Testis (tissue), 3 donors: ENCODE measurements around the gene VWA1. TPM values are rescaled to one million over a fixed set of nuclear protein-coding genes. Genes with fewer than 3 reads are reported as not detected.
A peak's percentile ranks its signal among the peaks of the same experiment; 100 is the strongest.

ENCODE experiments used
- DNase-seq: peaks from one replicate; pipeline ENCODE4 v3.0.0-alpha.2; 2019
- H3K27ac ChIP-seq, 2 donors: fragments of 200-600 bp; sonication (generic); one replicate each; pipeline ENCODE4 v1.5.1; 2019
- H3K27me3 ChIP-seq: fragments of 200-600 bp; sonication (generic); one replicate; pipeline ENCODE4 v1.5.1; 2019
- H3K36me3 ChIP-seq: fragments of 200-600 bp; sonication (generic); one replicate; pipeline ENCODE4 v1.5.1; 2017; ENCODE audit warnings: low read depth; ENCODE audit errors: missing control alignments
- H3K4me1 ChIP-seq: fragments of 200-600 bp; sonication (generic); one replicate; pipeline ENCODE4 v1.5.1; 2019
- H3K4me3 ChIP-seq, 2 donors: fragments of 200-600 bp; sonication (generic); one replicate each; pipeline ENCODE4 v1.5.1; 2017 to 2019
- H3K9me3 ChIP-seq: fragments of 200-600 bp; sonication (generic); one replicate; pipeline ENCODE4 v1.5.1; 2017
- CTCF ChIP-seq, 3 experiments: fragments of 450-650 bp in 2 of 3; fragments of 200-600 bp in 1 of 3; sonication (generic) in 1 of 3; IDR thresholded peaks; one replicate each; pipeline ENCODE4 v1.5.1; 2016 to 2019; ENCODE audit warnings: antibody characterized with exemption in 3 of 3, mild to moderate bottlenecking in 2 of 3, moderate library complexity in 1 of 3
- POLR2A ChIP-seq: fragments of 450-650 bp; IDR thresholded peaks from one replicate; pipeline ENCODE4 v1.6.1; 2017; ENCODE audit warnings: antibody characterized with exemption, mild to moderate bottlenecking, moderate library complexity
- WGBS, 2 donors: methylation state at CpG; one replicate each; pipeline ENCODE4 v1.1.5; 2018; 5-methylcytosine and 5-hydroxymethylcytosine counted together
- intact Hi-C: fragments of 100-400 bp; cut with DNase I; formaldehyde crosslinking; loops from one replicate; pipeline ENCODE4 v1.15.1; 2023; ENCODE audit warnings: low total_unique reads
- polyA plus RNA-seq: library from polyadenylated mRNA; stranded (reverse); fragments of 350-450 nt; fragmentation: Illumina TruSeq; extraction: RNeasy Lipid Tissue Mini Kit (QIAGEN cat#74804); gene quantifications from one replicate; pipeline ENCODE4 v1.2.3, GENCODE V29; 2014; ENCODE audit warnings: low read depth, low replicate concordance; ENCODE audit not compliant: insufficient read depth
- total RNA-seq, 2 donors: library from RNA; depleted of rRNA; stranded (reverse); fragments of >200 nt; gene quantifications; one replicate each; pipeline ENCODE4 v1.2.3, GENCODE V29; 2016

The VWA1 gene
- total and polyA plus RNA-seq, 3 donors from 2014 or later = 46.6 to 90.6 (median 64.0) TPM

- Histone ChIP-seq H3K9me3 (no peaks in the 10 kb centered on the region), H3K4me1 (peaks cover 24% of the 10 kb centered on the region), H3K27me3 (no peaks in the 10 kb centered on the region), H3K36me3 (no peaks in the 10 kb centered on the region), H3K4me3 (peak within 1 kb of the TSS; percentile 24 to 39), H3K27ac (peak within 1 kb of the TSS; percentile 53 to 79)
- intact Hi-C loops = no loop called here
- no peak for DNase-seq
- TF ChIP-seq POLR2A (no peak), CTCF (IDR thresholded peaks at IDR 0.05) (no peak)
- 59 to 80% methylated on average over 6 to 18 of the region's 18 CpGs for WGBS, 2 donors
Measured at GRCh38 chr1:1421147-1421906, 14.2 kb upstream of the VWA1 start, which contains the start of gene ANKRD65. ANKRD65 (minus strand) TSS chr1:1421276; CDS start chr1:1421005, 271 bp downstream.

GRCh38 chr1:1421907-1422464 is 13.5 kb upstream of the VWA1 start:
- Histone ChIP-seq H3K27ac (peak overlapping the region in 1 of 2 donors; percentile 79), H3K9me3 (no peaks in the 10 kb centered on the region), H3K27me3 (no peaks in the 10 kb centered on the region), H3K4me1 (peaks cover 24% of the 10 kb centered on the region), H3K36me3 (no peaks in the 10 kb centered on the region), H3K4me3 (no peak overlapping the region)
- DNase-seq = no peak
- intact Hi-C loops = no loop called here
- 92 to 93% methylated on average over 5 to 7 of the region's 7 CpGs for WGBS, 2 donors
- no peak for TF ChIP-seq CTCF (IDR thresholded peaks at IDR 0.05)
- no peak for TF ChIP-seq POLR2A

- Histone ChIP-seq H3K4me3 (no peak overlapping the region), H3K27me3 (no peaks in the 10 kb centered on the region), H3K4me1 (peaks cover 21% of the 10 kb centered on the region), H3K27ac (no peak overlapping the region), H3K36me3 (no peaks in the 10 kb centered on the region), H3K9me3 (no peaks in the 10 kb centered on the region)
- intact Hi-C loops = no loop called here
- no peak for TF ChIP-seq CTCF (IDR thresholded peaks at IDR 0.05)
- TF ChIP-seq POLR2A = no peak
- 77 to 79% methylated on average over 24 to 29 of the region's 29 CpGs for WGBS, 2 donors
- no peak for DNase-seq
Measured at GRCh38 chr1:1422465-1423244, 12.8 kb upstream of the VWA1 start.

- H3K27ac ChIP-seq = no peak overlapping the region
- no peaks in the 10 kb centered on the region for H3K27me3 ChIP-seq
- no peaks in the 10 kb centered on the region for H3K36me3 ChIP-seq
- WGBS, 2 donors = 93 to 94% methylated on average over 7 of the region's 7 CpGs
- H3K4me3 ChIP-seq = no peak overlapping the region
- TF ChIP-seq CTCF (IDR thresholded peaks at IDR 0.05) (no peak), POLR2A (no peak)
- DNase-seq = no peak
- peaks cover 20% of the 10 kb centered on the region for H3K4me1 ChIP-seq
- intact Hi-C loops = no loop called here
- H3K9me3 ChIP-seq = no peaks in the 10 kb centered on the region
Measured at GRCh38 chr1:1423245-1423597, 12.3 kb upstream of the VWA1 start.
